ENCODE results near the gene DTHD1.

Gene DTHD1

DNA sequence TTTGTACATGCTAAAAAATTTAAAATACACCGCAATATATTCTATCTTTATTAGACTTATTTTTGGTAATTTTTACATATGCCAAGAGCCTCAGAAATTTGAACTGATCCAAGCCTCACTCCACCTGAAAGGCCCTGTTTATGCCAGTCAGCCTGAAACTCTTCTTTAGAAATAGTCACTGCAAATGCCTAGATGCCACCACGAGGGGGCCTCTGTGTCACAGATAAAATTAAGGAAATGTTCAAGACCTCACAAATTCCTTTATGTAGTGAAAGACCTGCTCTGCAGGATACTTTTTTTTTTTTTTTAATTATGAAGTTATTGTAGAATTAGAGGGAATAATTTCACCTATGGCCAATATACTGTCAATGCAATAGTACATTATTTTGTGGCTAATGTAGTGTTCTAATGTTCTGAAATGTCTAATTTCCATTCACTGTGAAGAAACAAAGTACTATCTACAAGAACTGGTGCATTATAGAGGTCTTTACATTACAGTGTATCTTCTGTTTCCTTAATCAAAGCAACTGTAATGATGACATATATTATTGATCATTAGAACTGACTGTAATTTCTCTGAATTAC, 69.8 kb downstream of the DTHD1 start:
- DNase-seq = no peak

DNA sequence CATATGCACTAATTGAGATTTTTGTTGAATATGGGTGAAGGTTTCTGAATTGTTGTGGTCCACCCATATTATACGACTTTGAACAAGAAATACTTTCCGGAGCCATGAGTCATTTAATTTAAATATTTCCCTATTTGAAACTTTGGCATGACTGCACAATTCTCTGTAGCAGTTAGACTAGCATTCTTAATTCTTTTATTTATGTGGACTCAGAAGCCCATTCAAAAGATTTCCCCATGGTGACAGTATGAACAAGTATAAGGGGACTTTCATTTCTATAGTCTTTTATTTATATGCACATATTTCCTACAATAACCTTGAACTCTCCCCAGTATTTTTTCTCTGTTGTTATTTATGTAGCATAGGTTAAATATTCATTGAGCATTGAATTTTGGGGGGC, 72.6 kb downstream of the DTHD1 start:
- DNase-seq = no peak

DNA sequence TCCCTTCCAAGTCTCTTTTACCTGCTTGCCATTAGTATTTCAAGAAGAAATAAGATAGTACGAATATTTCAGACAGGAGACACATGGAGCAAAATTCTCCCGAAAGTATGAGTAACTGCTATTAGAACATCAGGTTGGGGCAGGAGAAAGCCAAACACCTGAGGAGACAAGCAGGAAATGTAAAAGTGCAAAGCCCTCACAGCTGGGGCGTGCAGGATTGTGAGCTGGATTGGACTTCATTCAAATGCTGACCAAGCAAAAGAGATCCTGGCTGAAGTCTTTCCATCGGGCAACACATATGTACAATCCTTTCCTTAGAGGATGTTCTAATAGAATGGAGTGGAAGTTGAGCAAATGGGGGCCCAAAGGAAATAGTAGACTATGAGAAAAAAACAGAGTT, 76.8 kb downstream of the DTHD1 start:
- DNase-seq = no peak

DNA sequence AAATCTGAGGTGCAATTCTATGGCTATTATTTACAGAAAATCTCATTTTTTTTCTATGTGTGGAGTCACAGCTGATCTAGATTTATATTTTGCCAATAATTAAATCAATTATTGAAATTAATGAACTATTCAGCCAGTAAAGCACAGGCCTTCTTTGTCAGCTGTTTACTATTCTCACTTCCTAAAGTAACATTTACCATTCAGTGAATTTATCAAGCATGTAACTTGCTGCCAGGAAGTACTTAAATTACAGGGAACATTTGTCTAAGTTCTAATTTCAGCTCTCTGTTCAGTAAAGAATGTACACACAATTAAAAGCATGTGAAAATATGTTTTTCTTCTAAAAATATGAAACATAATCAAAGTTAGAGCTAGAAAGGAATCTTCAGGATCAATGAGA, 79.3 kb downstream of the DTHD1 start:
- no peak for DNase-seq

DNA sequence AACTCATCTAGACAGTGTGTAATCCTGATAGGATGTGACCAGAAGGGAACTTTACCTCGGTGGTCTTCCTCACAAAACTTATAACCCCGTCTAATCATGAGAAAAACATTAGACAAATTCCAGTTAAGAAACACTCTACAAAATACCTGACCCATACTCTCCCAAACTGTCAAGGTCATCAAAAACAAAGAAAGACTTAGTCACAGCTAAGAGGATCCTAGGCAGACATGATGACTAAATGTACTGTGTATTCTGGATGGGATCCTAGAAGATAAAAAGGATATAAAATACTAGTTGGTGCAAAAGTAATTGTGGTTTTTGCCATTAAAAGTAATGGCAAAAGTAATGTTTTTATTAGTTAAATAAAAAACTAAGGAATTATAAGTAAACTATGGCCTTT, 81.6 kb downstream of the DTHD1 start:
- DNase-seq = no peak

DNA sequence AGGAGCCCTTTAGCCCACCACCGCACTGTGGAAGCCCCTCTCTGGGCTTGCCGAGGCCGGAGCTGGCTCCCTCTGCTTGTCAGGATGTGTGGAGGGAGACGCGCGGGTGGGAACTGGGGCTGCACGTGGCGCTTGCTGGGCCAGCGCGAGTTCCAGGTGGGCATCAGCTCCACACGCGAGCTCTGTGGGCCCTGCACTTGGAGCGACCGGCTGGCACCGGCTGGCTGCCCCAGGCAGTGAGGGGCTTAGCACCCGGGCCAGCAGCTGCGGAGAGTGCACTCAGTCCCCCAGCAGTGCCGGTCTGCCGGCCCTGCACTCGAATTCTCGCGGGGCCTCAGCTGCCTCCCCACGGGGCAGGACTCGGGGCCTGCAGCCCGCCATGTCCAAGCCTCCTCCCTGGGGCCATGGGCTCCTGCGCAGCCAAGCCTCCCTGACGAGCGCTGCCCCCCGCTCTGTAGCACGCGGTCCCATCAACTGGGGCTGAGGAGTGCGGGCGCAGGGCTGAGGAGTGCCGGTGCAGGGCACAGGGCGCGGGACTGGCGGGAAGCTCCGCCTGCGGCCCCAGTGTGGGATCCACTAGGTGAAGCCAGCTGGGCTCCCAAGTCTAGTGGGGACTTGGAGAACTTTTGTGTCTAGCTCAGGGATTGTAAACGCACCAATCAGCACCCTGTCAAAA, 93.6 kb downstream of the DTHD1 start:
- no peak for DNase-seq

DNA sequence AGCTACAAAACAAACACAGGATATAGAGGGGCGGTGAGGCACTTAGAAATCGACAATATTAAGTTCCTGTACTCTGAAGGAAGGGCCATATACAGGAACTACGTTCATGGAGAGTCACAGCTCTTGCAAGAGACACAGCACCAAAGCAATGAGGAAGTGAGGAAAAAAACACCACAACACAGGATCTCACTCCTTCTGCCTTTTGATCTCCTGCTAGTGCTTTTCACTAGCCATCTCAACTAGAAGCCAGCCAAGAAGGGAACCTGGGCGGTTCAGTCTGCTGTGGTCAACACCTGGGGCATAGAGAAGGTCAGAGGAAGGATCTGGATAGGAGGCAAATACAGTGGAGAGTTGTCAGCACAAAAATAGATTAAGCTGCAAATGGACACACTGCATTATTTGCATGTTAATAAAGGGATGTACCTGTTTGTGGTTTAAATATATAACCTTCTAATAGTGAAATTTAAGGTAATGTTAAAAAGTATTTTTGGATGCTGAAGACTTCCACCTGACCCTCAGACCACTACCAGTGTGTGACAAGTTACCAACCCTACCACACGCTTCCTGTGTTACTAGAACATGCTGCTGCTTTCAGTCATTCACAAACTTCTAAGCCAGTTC, 104.6 kb downstream of the DTHD1 start:
- DNase-seq = no peak

DNA sequence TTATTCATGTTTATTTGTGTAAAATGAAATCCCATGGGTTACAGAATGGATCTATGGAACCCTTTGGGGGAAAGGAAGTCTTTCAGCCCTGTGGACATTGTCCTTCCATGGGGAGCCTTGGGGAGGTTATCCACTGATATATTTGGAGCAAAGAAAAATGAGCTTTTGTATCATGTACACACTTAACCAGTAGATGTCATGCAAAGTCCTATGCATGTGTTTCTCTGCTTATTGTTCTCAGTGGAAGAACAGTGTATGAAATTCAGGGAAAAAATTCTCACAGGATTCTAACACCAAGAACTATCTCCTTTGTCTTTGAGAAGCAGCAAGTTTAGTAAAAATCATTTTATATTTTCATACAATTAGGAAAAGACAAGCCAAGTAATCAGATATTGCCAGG, 105.3 kb downstream of the DTHD1 start:
- no peak for DNase-seq

DNA sequence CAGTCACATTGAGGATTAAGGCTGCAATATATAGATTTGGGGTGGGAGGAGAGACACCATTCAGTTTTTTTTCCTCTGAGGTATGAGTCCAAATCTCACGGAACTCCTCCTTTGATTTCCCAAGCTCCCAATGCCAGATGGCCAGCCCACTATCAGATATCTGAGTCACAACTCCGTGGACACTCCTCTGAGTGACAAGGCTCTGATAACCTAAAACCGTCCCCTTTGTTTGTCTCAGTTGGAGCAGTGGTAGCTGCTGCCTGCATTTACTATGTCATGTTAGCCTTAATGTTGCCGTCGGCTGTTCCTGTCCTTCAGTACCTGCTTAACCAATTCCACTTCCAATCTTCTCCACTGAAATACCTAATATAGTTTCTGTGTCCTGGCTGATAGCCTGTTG, 107.3 kb downstream of the DTHD1 start:
- no peak for DNase-seq

DNA sequence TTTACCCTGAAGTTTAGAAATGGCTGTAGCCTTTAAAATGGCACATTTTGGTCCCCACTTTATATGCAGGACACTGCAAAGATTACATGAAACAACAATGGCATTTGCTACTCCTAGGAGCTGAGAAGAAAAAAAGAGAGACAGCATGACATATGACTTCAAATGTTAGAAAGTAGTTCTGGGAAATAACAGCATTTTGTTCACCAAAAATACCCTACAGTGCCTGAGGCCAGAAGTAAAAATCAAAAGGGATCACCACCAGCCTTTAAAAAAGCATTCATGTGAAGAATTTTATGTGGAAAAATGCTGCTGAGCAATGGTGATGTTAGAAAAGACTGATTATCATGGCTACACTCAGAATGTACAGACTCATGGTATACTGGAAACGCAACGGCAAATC, 110.0 kb downstream of the DTHD1 start:
- DNase-seq = no peak

DNA sequence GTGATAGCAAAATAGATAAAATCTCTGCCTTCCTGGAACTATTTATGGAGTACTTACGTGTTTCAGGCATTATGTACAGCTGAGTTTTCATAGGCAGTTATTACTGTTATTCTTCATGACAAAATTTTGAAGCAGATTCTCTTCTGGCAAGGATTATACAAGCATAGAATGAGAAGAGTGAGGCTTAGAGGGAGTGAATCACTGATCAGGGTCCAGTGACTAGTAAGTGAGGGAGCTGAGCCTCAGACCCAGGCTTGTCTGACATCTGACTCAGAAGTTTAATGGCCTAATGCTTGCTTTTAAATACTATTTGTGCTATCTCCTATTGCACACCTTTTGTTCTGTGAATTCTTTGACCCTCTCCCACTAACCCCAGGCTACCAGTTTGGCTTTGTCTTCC, 110.6 kb downstream of the DTHD1 start:
- DNase-seq = no peak

DNA sequence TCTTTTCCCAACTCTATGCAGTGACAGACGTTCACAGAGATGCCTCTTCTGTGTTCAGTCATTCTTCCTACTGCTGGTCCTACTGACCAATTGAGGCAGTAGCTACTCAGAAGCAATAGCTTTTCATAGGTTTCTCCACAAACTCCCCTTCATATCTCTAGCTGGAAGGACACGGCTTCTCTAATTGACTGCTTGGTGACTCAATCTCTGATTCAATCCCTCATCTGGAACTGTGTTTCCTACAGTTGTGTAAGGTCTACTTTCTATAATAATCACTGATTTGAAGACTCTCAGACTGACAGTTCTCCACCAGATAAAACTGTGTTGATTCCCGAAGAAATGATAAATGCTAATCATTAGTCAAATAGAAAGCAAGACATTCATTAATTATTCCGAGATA, 111.5 kb downstream of the DTHD1 start:
- DNase-seq = no peak
